ENCODE measurements around the gene SFN.

Gene SFN

DNA sequence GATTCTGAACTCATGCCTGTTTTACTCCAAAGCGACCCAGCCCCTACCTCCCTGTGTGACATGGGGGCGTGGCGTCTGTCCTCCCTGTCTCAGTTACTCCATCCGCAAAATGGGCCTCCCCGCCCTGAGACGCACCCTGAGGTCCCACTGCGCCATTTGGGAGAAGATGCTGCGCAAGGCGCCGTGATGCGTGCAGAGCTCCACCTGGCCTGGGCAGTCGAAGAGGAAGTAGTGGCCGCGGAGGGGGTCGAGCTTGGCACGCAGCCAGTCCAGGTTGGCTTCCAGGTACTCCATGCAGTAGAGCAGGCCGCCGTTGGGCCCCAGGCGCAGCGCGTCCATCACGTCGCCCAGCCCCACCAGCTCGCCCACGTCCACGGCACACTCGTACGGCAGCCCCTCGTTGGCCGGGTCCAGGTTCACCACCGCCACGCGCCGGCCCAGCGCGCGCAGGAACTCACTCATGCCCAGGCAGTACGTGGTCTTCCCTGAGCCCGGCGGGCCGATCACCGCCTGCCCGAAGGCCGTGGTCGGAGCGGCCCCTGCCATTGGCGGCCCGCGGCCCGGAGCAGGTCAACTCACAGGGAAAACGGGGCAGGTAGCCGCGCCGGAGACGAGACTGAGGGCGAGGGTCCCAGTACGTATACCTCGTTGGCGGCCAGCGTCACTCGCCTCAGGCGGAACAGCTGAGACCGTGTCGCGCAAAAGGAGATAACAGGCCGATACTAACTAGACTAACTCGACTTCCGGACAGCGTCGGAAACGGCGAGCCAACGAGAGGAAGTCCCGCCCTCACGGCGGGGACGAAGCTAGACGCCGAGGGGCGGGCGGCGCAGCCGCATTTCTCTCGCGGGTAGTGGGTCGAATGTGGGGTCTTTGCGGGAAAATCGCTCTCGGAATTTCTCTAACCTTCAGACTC lies 26.9 kb downstream of the SFN start, which contains the start of gene GPN2:
Gene GPN2, minus strand, starts transcription at position 733 of the 916 bp plus-strand sequence. Its CDS starts 187 bp downstream, at position 546.
- TF ChIP-seq CTCF (IDR thresholded peaks at IDR 0.05), result no peak
- Histone ChIP-seq H3K27ac (peak within 1 kb of the TSS; percentile 84 to 88), H3K4me3 (peak within 1 kb of the TSS; percentile 86)
- DNase-seq (ENCODE audit: low spot score), result peak; percentile 82

- TF ChIP-seq CTCF (IDR thresholded peaks at IDR 0.05), result no peak
- Histone ChIP-seq H3K4me3 (peak overlapping the region; percentile 86), H3K27ac (peak overlapping the region; percentile 84 to 88)
- no peak for DNase-seq (ENCODE audit: low spot score)
These were observed 27.5 kb downstream of the SFN start for GRCh38 chr1:26890467-26890796.

- TF ChIP-seq CTCF (IDR thresholded peaks at IDR 0.05), result no peak
- H3K4me3 ChIP-seq, result no peak overlapping the region
- no peak overlapping the region for H3K27ac ChIP-seq
- DNase-seq (ENCODE audit: low spot score), result no peak
These were observed 31.3 kb downstream of the SFN start for GRCh38 chr1:26894263-26894662.

DNA sequence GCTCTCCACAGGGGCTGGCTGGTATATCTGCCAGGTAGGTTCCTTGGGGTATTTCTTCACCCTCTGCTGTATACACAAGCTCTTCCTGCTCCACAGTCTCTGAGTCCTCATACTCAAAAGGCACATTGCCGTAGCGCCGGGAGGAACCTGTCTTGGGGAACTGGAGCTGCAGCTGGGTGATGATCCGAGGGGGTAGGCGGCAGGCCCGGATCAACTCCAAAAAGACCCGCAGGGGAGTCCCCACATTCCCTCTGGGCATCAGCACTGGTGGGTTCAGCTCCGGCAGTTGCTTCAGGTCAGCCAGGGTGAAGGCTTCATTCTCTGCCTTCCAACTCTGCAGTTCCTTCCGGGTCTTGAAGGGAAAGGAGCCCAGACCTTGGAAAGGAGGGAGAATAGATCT lies 34.4 kb downstream of the SFN start:
- no peak for TF ChIP-seq CTCF (IDR thresholded peaks at IDR 0.05)
- Histone ChIP-seq H3K4me3 (no peak overlapping the region), H3K27ac (no peak overlapping the region)
- DNase-seq (ENCODE audit: low spot score), result no peak

- TF ChIP-seq CTCF (IDR thresholded peaks at IDR 0.05), result no peak
- DNase-seq (ENCODE audit: low spot score), result peak; percentile 92
- peak within 1 kb of the TSS; percentile 95 for H3K4me3 ChIP-seq
- H3K27ac ChIP-seq, result peak within 1 kb of the TSS; percentile 63 to 79
These were observed 37.3 kb downstream of the SFN start, which contains the start of gene GPATCH3 for GRCh38 chr1:26900001-26900814. TSS of gene GPATCH3 (minus strand) at chr1:26900467. CDS start at chr1:26900442, 25 bp downstream.

DNA sequence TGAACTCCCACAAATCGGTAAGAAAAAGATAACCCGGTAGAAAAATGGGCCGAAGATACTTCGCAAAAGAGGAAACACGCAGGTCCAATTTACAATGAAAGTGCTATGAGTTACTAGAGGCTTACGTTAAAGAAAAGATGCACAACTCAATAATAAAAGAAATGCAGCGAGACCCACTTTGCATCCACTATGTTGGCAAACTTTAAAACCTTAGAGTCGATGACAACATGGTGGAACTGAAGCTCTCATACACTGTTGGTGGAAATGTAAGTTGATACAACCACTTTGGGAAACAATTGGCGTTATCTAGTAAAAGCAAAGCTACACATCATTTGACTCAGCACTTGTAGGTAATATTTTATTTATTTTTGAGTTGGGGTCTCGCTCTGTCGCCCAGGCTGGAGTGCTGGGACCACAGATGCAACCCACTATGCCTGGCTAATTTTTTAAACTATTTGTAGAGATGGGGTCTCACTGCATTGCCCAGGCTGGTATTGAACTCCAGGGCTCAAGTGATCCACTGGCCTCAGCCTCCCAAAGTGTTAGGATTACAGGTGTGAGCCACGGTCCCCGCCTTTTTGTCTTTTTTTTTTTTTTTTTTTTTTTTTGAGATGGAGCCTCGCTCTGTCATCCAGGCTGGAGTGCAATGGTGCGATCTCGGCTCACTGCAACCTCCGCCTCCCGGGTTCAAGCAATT lies 38.0 kb downstream of the SFN start:
- DNase-seq (ENCODE audit: low spot score), result no peak
- no peak for TF ChIP-seq CTCF (IDR thresholded peaks at IDR 0.05)
- peak overlapping the region; percentile 95 for H3K4me3 ChIP-seq
- H3K27ac ChIP-seq, result peak overlapping the region; percentile 63 to 79

Data from coronary artery (tissue), 2 donors.